Endothelial cell (in vitro differentiated cells): Measurements from ENCODE around the gene SOSTDC1. TPM values are rescaled to one million over a fixed set of nuclear protein-coding genes. Genes with fewer than 3 reads are reported as not detected.
"Not testable (repeated sequence)": the region's sequence is repeated elsewhere in the genome, so short reads cannot be mapped to it uniquely, and the experiment has no call there.

Experiments
- DNase-seq: peaks from one replicate; pipeline ENCODE4 v3.0.0; 2021; ENCODE audit warnings: low spot score
- H3K27ac Mint-ChIP-seq: one replicate; pipeline ENCODE4 v1.8.0; 2021; ENCODE audit warnings: mixed read lengths, inconsistent platforms; ENCODE audit not compliant: unreplicated experiment
- H3K27me3 Mint-ChIP-seq: one replicate; pipeline ENCODE4 v1.8.0; 2021; ENCODE audit warnings: mild to moderate bottlenecking, moderate library complexity, mixed read lengths, inconsistent platforms; ENCODE audit not compliant: unreplicated experiment
- H3K36me3 Mint-ChIP-seq: one replicate; pipeline ENCODE4 v1.8.0; 2021; ENCODE audit warnings: mild to moderate bottlenecking, low read depth, mixed read lengths, inconsistent platforms; ENCODE audit not compliant: unreplicated experiment
- H3K4me1 Mint-ChIP-seq: one replicate; pipeline ENCODE4 v1.8.0; 2021; ENCODE audit warnings: mild to moderate bottlenecking, mixed read lengths, inconsistent platforms; ENCODE audit not compliant: unreplicated experiment
- H3K4me3 Mint-ChIP-seq: one replicate; pipeline ENCODE4 v1.8.0; 2021; ENCODE audit warnings: mild to moderate bottlenecking, mixed read lengths, inconsistent platforms; ENCODE audit not compliant: unreplicated experiment
- H3K9me3 Mint-ChIP-seq: one replicate; pipeline ENCODE4 v1.8.0; 2021; ENCODE audit warnings: mixed read lengths, inconsistent platforms; ENCODE audit not compliant: unreplicated experiment
- total RNA-seq: library from RNA; stranded (reverse); fragmentation: NEBNext Ultra II Directional; extraction: Animal tissue kit (Norgen Biotek cat#: 25700); gene quantifications from one replicate; pipeline ENCODE4 v1.2.1, GENCODE V29; 2021; ENCODE audit not compliant: unreplicated experiment
- TF ChIP-seq, protein P1 (sequence below): fragments of 200-600 bp; sonication (generic); IDR thresholded peaks from one replicate; pipeline ENCODE4 v1.5.0; 2021; ENCODE audit warnings: antibody characterized with exemption; ENCODE audit not compliant: unreplicated experiment

Gene SOSTDC1
- total RNA-seq, 1 donor from 2014 or later, result 0.18 TPM

DNA sequence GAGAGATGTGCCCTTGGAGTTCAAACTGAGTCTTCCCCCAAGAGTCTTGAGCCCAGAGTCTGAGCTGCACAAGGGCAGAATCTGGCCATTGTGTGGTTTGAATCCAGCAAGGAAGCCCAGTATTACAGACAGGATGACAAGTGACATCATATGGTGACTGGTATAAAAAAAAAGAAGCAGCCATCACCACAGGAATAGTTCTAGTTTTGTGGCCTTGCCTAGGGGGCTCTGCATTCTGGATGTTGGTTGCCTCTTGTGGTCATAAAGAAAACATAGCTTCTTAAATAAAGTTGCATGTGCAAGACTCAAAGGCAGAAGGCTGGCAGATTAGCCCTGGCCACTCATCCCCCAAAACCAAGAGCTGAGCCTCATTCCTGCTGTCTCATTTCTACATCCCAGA lies 44.3 kb upstream of the SOSTDC1 start:
- no peak for DNase-seq
- TF ChIP-seq, protein P1, sequence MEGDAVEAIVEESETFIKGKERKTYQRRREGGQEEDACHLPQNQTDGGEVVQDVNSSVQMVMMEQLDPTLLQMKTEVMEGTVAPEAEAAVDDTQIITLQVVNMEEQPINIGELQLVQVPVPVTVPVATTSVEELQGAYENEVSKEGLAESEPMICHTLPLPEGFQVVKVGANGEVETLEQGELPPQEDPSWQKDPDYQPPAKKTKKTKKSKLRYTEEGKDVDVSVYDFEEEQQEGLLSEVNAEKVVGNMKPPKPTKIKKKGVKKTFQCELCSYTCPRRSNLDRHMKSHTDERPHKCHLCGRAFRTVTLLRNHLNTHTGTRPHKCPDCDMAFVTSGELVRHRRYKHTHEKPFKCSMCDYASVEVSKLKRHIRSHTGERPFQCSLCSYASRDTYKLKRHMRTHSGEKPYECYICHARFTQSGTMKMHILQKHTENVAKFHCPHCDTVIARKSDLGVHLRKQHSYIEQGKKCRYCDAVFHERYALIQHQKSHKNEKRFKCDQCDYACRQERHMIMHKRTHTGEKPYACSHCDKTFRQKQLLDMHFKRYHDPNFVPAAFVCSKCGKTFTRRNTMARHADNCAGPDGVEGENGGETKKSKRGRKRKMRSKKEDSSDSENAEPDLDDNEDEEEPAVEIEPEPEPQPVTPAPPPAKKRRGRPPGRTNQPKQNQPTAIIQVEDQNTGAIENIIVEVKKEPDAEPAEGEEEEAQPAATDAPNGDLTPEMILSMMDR, result no peak
- Mint-ChIP-seq H3K27me3 (no peaks in the 10 kb centered on the region), H3K4me1 (no peaks in the 10 kb centered on the region), H3K4me3 (no peak overlapping the region), H3K9me3 (no peaks in the 10 kb centered on the region), H3K27ac (no peak overlapping the region), H3K36me3 (no peaks in the 10 kb centered on the region)

GRCh38 chr7:16506422-16506821 lies 40.9 kb upstream of the SOSTDC1 start:
- DNase-seq, H3K9me3 Mint-ChIP-seq, H3K4me1 Mint-ChIP-seq, H3K27ac Mint-ChIP-seq, H3K36me3 Mint-ChIP-seq, H3K4me3 Mint-ChIP-seq, H3K27me3 Mint-ChIP-seq: not testable (repeated sequence)

DNA sequence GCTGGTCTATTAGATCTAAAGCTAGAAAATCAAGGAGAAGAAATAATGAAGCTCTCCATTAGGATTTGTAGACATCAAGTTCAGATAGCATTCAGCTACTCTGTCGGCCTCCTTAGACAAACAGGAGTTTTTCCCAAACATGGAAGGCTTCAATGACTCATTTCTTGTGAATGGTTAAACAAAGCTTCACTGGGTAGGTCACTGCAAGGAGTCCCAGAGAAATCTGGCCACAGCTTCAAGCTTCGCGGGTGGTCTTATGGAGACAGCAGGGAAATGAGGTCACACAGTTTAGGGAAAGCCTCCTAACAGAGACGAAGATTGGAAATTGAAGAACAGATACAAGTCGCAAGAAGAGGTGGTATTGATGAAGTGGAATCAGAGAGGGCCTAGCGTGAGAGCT lies 38.5 kb upstream of the SOSTDC1 start:
- no peaks in the 10 kb centered on the region for H3K4me1 Mint-ChIP-seq
- DNase-seq, result no peak
- H3K4me3 Mint-ChIP-seq, result no peak overlapping the region
- H3K27ac Mint-ChIP-seq, result no peak overlapping the region
- TF ChIP-seq, protein P1, result no peak
- no peaks in the 10 kb centered on the region for H3K9me3 Mint-ChIP-seq
- H3K36me3 Mint-ChIP-seq, result no peaks in the 10 kb centered on the region
- no peaks in the 10 kb centered on the region for H3K27me3 Mint-ChIP-seq

GRCh38 chr7:16502303-16502702 lies 36.8 kb upstream of the SOSTDC1 start:
- no peak for DNase-seq
- no peak overlapping the region for H3K4me3 Mint-ChIP-seq
- no peaks in the 10 kb centered on the region for H3K27me3 Mint-ChIP-seq
- no peaks in the 10 kb centered on the region for H3K4me1 Mint-ChIP-seq
- TF ChIP-seq, protein P1, result no peak
- H3K36me3 Mint-ChIP-seq, result no peaks in the 10 kb centered on the region
- no peak overlapping the region for H3K27ac Mint-ChIP-seq
- H3K9me3 Mint-ChIP-seq, result no peaks in the 10 kb centered on the region

GRCh38 chr7:16498122-16498521 lies 32.6 kb upstream of the SOSTDC1 start:
- no peak for DNase-seq
- TF ChIP-seq, protein P1, result no peak
- Mint-ChIP-seq H3K27ac (no peak overlapping the region), H3K4me1 (no peaks in the 10 kb centered on the region), H3K4me3 (no peak overlapping the region), H3K36me3 (no peaks in the 10 kb centered on the region), H3K9me3 (no peaks in the 10 kb centered on the region), H3K27me3 (no peaks in the 10 kb centered on the region)
